CD14-positive monocyte (primary cell): ENCODE data around the gene HRH2. TPM values are rescaled to one million over a fixed set of nuclear protein-coding genes. Genes with fewer than 3 reads are reported as not detected.

ENCODE experiments used
- DNase-seq, 3 donors: peaks; one replicate each; pipeline ENCODE4 v3.0.0-alpha.2; 2011 to 2022
- H2AFZ ChIP-seq: 2 replicates; pipeline ENCODE4 v1.6.0; 2012; ENCODE audit warnings: mild to moderate bottlenecking, low read depth, low read length, inconsistent platforms; ENCODE audit not compliant: insufficient read depth, poor library complexity, severe bottlenecking
- H3K27ac ChIP-seq, 2 donors: 1 replicate in 1 of 2; 2 replicates in 1 of 2; pipeline ENCODE4 v1.5.1; 2012 to 2013; ENCODE audit warnings: low read length in 2 of 2, control low read depth in 1 of 2, inconsistent platforms in 1 of 2, low read depth in 1 of 2, mild to moderate bottlenecking in 1 of 2
- H3K27me3 ChIP-seq, 2 donors: one replicate each; pipeline versions ENCODE4 v1.6.0 to v1.6.1; 2011 to 2013; ENCODE audit warnings: low read length in 2 of 2; ENCODE audit not compliant: control insufficient read depth in 2 of 2, insufficient read depth in 2 of 2
- H3K36me3 ChIP-seq, 2 donors: replicated peaks in 1 of 2; 1 replicate in 1 of 2; 2 replicates in 1 of 2; pipeline versions ENCODE4 v1.5.1 to v1.6.1; 2012 to 2013; ENCODE audit warnings: low read length in 2 of 2, control low read depth in 1 of 2, inconsistent platforms in 1 of 2, mild to moderate bottlenecking in 1 of 2; ENCODE audit not compliant: insufficient read depth in 2 of 2, control insufficient read depth in 1 of 2
- H3K4me1 ChIP-seq, 2 donors: 1 replicate in 1 of 2; 2 replicates in 1 of 2; pipeline versions ENCODE4 v1.5.1 to v1.6.1; 2012 to 2013; ENCODE audit warnings: low read length in 2 of 2, control low read depth in 1 of 2, inconsistent platforms in 1 of 2, mild to moderate bottlenecking in 1 of 2, moderate library complexity in 1 of 2; ENCODE audit not compliant: insufficient read depth in 2 of 2, control insufficient read depth in 1 of 2
- H3K4me2 ChIP-seq: replicated peaks from 2 replicates; pipeline ENCODE3; 2012; ENCODE audit warnings: low read length, moderate library complexity, mild to moderate bottlenecking; ENCODE audit not compliant: poor library complexity, severe bottlenecking; ENCODE audit errors: extremely low read depth
- H3K4me3 ChIP-seq, 3 experiments: fragments of 200-600 bp in 1 of 3; sonication (generic) in 1 of 3; replicated peaks in 1 of 3; 1 replicate in 2 of 3; 2 replicates in 1 of 3; pipeline ENCODE4 v1.5.1; 2011 to 2013; ENCODE audit warnings: low read length in 3 of 3, mild to moderate bottlenecking in 3 of 3, control low read depth in 2 of 3, low read depth in 2 of 3, inconsistent platforms in 1 of 3, moderate library complexity in 1 of 3
- H3K79me2 ChIP-seq: 2 replicates; pipeline ENCODE4 v1.6.0; 2012; ENCODE audit warnings: mild to moderate bottlenecking, control low read depth, inconsistent platforms, low read length, moderate library complexity; ENCODE audit not compliant: insufficient read depth
- H3K9ac ChIP-seq: 2 replicates; pipeline ENCODE4 v1.6.0; 2017; ENCODE audit warnings: low read length, mild to moderate bottlenecking; ENCODE audit not compliant: insufficient read depth, poor library complexity, severe bottlenecking
- H3K9me3 ChIP-seq, 2 donors: replicated peaks in 1 of 2; 1 replicate in 1 of 2; 2 replicates in 1 of 2; pipeline versions ENCODE4 v1.5.1 to v1.6.1; 2012 to 2013; ENCODE audit warnings: low read length in 2 of 2, control low read depth in 1 of 2; ENCODE audit not compliant: control insufficient read depth in 1 of 2, insufficient read depth in 1 of 2
- H4K20me1 ChIP-seq: 2 replicates; pipeline ENCODE4 v1.6.0; 2012; ENCODE audit warnings: mild to moderate bottlenecking, low read length, control low read depth, moderate library complexity; ENCODE audit not compliant: insufficient read depth
- H3K27ac Mint-ChIP-seq, 7 donors: one replicate each; pipeline ENCODE4 v1.8.0; 2020; ENCODE audit warnings: mild to moderate bottlenecking in 7 of 7, mixed read lengths in 7 of 7, moderate library complexity in 6 of 7, inconsistent platforms in 2 of 7
- H3K27me3 Mint-ChIP-seq, 3 donors: one replicate each; pipeline ENCODE4 v1.8.0; 2021 to 2022; ENCODE audit warnings: low read depth in 3 of 3, mild to moderate bottlenecking in 3 of 3, mixed read lengths in 3 of 3, moderate library complexity in 3 of 3, inconsistent platforms in 1 of 3
- H3K36me3 Mint-ChIP-seq, 2 donors: one replicate each; pipeline ENCODE4 v1.8.0; 2020; ENCODE audit warnings: mixed read lengths in 2 of 2, inconsistent platforms in 1 of 2, mild to moderate bottlenecking in 1 of 2
- H3K4me1 Mint-ChIP-seq: one replicate; pipeline ENCODE4 v1.8.0; 2020; ENCODE audit warnings: mild to moderate bottlenecking, mixed read lengths
- H3K4me3 Mint-ChIP-seq, 2 donors: one replicate each; pipeline ENCODE4 v1.8.0; 2020; ENCODE audit warnings: mild to moderate bottlenecking in 2 of 2, mixed read lengths in 2 of 2, moderate library complexity in 1 of 2
- H3K9me3 Mint-ChIP-seq, 7 donors: one replicate each; pipeline ENCODE4 v1.8.0; 2020 to 2022; ENCODE audit warnings: mixed read lengths in 7 of 7, mild to moderate bottlenecking in 6 of 7, moderate library complexity in 6 of 7, inconsistent platforms in 2 of 7
- WGBS: methylation state at CpG from one replicate; pipeline ENCODE4 v1.1.5; 2013; ENCODE audit warnings: missing lambda C conversion rate; ENCODE audit not compliant: insufficient coverage; 5-methylcytosine and 5-hydroxymethylcytosine counted together
- intact Hi-C, 2 donors: fragments of 100-400 bp; cut with micrococcal nuclease; formaldehyde crosslinking; loops; one replicate each; pipeline versions ENCODE4 v1.15.0 to v1.15.1; 2023
- polyA plus RNA-seq, 3 donors: library from polyadenylated mRNA; depleted of rRNA in 1 of 3; unstranded in 2 of 3; stranded (reverse) in 1 of 3; fragments of 300-500 nt in 2 of 3; fragments of >200 nt in 1 of 3; fragmentation: Illumina TruSeq in 2 of 3; gene quantifications; 1 replicate in 2 of 3; 2 replicates in 1 of 3; pipeline ENCODE4 v1.2.3, GENCODE V29; 2012 to 2021
- TF ChIP-seq, protein P1 (sequence below): fragments of 200-600 bp; IDR thresholded peaks from one replicate; pipeline ENCODE4 v1.8.0; 2022; ENCODE audit warnings: antibody characterized with exemption, mild to moderate bottlenecking

HRH2 gene
- polyA plus RNA-seq, 3 donors, result 10.6 to 71.7 (median 25.5) TPM

DNA sequence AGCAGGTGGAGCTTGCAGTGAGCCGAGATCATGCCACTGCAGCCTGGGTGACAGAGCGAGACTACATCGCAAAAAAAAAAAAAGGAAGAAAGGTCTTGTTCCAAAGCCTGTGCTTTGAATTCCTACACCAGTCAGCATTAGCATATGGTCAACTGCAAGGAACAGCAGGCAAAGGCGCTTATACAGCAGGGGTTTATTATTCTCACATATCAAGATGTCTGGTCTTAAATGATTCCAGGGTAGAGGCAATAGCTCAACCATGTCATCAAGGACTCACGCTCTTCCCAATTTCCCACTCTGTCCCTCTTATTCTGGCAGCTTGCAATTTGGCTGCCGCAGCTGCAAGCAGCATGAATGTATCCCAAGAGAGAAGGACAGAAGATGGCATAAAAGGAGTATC, 28.6 kb upstream of the HRH2 start:
- intact Hi-C loops, result no loop called here
- WGBS, result 85% methylated on average over 3 of the region's 6 CpGs
- Mint-ChIP-seq H3K27ac (peak overlapping the region in 1 of 7 donors; percentile 43), H3K9me3 (peaks cover 21 to 36% (median 29%) of the 10 kb centered on the region in 7 donors), H3K4me1 (peaks cover 16% of the 10 kb centered on the region), H3K36me3 (peaks cover 11 to 12% of the 10 kb centered on the region in 2 donors), H3K4me3 (no peak overlapping the region), H3K27me3 (peaks cover 1 to 3% (median 2%) of the 10 kb centered on the region in 3 donors)
- peaks cover 28 to 32% of the 10 kb centered on the region in 2 donors for H3K9me3 ChIP-seq
- H3K4me1 ChIP-seq, result peaks cover 0 to 3% of the 10 kb centered on the region in 2 donors
- no peak overlapping the region for H3K27ac ChIP-seq
- TF ChIP-seq, protein P1, sequence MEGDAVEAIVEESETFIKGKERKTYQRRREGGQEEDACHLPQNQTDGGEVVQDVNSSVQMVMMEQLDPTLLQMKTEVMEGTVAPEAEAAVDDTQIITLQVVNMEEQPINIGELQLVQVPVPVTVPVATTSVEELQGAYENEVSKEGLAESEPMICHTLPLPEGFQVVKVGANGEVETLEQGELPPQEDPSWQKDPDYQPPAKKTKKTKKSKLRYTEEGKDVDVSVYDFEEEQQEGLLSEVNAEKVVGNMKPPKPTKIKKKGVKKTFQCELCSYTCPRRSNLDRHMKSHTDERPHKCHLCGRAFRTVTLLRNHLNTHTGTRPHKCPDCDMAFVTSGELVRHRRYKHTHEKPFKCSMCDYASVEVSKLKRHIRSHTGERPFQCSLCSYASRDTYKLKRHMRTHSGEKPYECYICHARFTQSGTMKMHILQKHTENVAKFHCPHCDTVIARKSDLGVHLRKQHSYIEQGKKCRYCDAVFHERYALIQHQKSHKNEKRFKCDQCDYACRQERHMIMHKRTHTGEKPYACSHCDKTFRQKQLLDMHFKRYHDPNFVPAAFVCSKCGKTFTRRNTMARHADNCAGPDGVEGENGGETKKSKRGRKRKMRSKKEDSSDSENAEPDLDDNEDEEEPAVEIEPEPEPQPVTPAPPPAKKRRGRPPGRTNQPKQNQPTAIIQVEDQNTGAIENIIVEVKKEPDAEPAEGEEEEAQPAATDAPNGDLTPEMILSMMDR, result no peak
- H4K20me1 ChIP-seq, result no peaks in the 10 kb centered on the region
- H2AFZ ChIP-seq, result no peak overlapping the region
- H3K9ac ChIP-seq, result no peak overlapping the region
- no peak for DNase-seq
- no peak overlapping the region for H3K4me2 ChIP-seq
- no peaks in the 10 kb centered on the region for H3K79me2 ChIP-seq
- no peak overlapping the region for H3K4me3 ChIP-seq
- H3K27me3 ChIP-seq, result no peaks in the 10 kb centered on the region
- no peaks in the 10 kb centered on the region for H3K36me3 ChIP-seq

DNA sequence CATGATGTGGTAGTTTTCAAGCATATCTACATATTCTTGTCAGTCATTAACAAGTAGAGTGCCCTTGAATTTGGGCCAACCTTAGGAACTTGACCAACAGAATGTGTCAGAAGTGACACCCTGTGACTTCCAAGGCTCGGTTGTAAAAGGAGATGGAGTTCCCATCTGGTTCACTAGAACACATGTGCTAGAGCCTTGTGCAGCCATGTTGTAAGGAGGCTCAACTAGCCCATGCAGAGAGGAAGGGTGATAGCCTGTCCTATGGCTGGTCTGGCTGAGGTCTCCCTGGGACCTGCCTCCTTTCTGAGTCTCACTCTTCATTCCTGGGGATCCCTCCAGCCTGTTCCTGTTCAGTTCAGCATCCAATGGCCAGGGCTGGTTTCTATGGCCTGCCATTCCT, 28.1 kb upstream of the HRH2 start:
- Histone ChIP-seq H3K9ac (no peak overlapping the region), H3K4me1 (peaks cover 0 to 3% of the 10 kb centered on the region in 2 donors), H3K9me3 (peaks cover 28 to 32% of the 10 kb centered on the region in 2 donors), H2AFZ (no peak overlapping the region), H3K79me2 (no peaks in the 10 kb centered on the region), H3K4me2 (no peak overlapping the region), H3K4me3 (no peak overlapping the region), H3K27me3 (no peaks in the 10 kb centered on the region), H3K27ac (no peak overlapping the region), H4K20me1 (no peaks in the 10 kb centered on the region), H3K36me3 (no peaks in the 10 kb centered on the region)
- Mint-ChIP-seq H3K4me1 (peaks cover 16% of the 10 kb centered on the region), H3K27me3 (peaks cover 1 to 3% (median 2%) of the 10 kb centered on the region in 3 donors), H3K4me3 (no peak overlapping the region), H3K36me3 (peaks cover 11 to 12% of the 10 kb centered on the region in 2 donors), H3K9me3 (peaks cover 21 to 36% (median 29%) of the 10 kb centered on the region in 7 donors), H3K27ac (no peak overlapping the region)
- no peak for DNase-seq
- intact Hi-C loops, result no loop called here
- TF ChIP-seq, protein P1, result no peak
- WGBS, result 100% methylated on average over 1 of the region's 1 CpG
